ENCODE results near the gene SLC22A3.

Gene SLC22A3

DNA sequence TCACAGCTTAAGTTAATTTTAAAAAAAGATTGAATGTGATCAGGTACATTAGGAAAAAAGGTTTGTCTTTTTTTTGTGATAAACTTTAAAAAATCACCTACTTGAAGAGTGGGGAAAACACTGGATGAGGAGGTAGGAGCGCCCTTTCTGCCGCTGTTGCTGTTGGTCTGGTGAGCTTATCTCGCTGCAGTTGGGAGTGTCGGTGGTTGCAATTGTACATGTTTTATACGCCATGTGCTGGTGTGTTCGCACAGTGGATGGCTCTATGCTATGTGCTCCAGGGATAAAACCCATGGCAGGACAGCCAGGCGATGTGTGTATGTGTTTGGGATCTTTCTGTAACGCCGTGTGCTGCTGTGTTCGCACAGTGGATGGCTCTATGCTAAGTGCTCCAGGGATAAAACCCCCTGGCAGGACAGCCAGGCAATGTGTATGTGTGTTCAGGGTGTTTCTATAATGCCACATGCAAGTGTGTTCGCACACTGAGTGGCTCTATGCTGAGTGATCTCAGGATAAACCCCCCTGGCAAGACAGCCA, 1.7 kb downstream of the SLC22A3 start:
- Histone ChIP-seq H2AFZ (ENCODE audit: insufficient read depth, low read length, poor library complexity) (no peak overlapping the region), H3K36me3 (ENCODE audit: control insufficient read depth in 1 of 2, insufficient read depth in 2 of 2, low read length in 2 of 2) (no peaks in the 10 kb centered on the region), H2BK5ac (ENCODE audit: low read depth, low read length, poor library complexity) (no peak overlapping the region), H3K27me3 (ENCODE audit: insufficient read depth, low read length) (peaks cover 30% of the 10 kb centered on the region), H3K9ac (ENCODE audit: low read length) (no peak overlapping the region), H3K4me1 (ENCODE audit: control insufficient read depth in 1 of 2, insufficient read depth in 2 of 2, low read length in 2 of 2) (peaks cover 11 to 12% of the 10 kb centered on the region in 2 experiments), H4K91ac (ENCODE audit: low read depth, low read length) (no peak overlapping the region), H3K27ac (ENCODE audit: low read depth, low read length) (no peak overlapping the region), H2BK12ac (ENCODE audit: low read length) (no peak overlapping the region), H3K79me1 (ENCODE audit: low read length) (no peaks in the 10 kb centered on the region), H3K18ac (ENCODE audit: low read length) (no peak overlapping the region), H4K8ac (ENCODE audit: low read depth, low read length) (no peak overlapping the region), H2AK5ac (ENCODE audit: low read length) (no peak overlapping the region), H3K23ac (ENCODE audit: low read length) (no peak overlapping the region), H4K12ac (ENCODE audit: low read depth, low read length) (no peak overlapping the region), H3K79me2 (ENCODE audit: control insufficient read depth, insufficient read depth, low read length, poor library complexity) (peaks cover 2% of the 10 kb centered on the region), H3K9me3 (ENCODE audit: insufficient read depth, low read depth, low read length) (peaks cover 3% of the 10 kb centered on the region), H3K14ac (ENCODE audit: low read length) (no peak overlapping the region), H3K4me2 (ENCODE audit: low read length) (no peak overlapping the region), H3K4me3 (ENCODE audit: low read depth, low read length) (no peak overlapping the region), H2BK120ac (ENCODE audit: insufficient read depth, low read length, poor library complexity) (no peak overlapping the region), H3K4ac (ENCODE audit: low read depth, low read length) (no peak overlapping the region)
- WGBS (ENCODE audit: extremely low coverage, insufficient coverage, insufficient read length), result no CpG with 5 or more reads among the region's 11 CpGs
- DNase-seq, result no peak

DNA sequence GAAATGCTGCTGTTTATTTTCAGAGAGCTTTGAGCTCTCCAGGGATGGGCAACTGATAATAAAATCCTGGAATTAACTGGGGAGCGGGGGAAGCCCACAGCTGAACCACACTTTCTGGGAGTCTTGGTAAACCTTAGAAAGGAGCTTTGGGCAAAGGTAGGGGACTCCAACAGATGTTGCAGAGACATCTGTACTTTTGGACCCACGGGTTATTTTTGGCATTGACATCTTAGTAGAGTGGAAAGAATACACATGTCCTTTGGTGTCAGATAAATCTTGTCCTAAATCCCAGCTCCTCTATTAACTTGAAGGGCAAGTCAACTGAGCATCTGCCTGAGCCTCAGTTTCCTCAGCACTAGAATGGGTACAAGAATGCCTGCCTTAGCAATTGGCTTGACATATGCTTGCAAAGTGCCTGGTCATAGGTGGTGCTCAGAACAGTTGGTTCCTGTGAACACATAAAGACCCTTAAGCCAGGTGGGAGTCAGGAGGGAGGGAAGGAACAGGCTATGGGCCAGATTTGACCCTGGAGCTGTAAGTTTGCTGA, 5.8 kb downstream of the SLC22A3 start:
- WGBS (ENCODE audit: extremely low coverage, insufficient coverage, insufficient read length), result no CpG with 5 or more reads among the region's 2 CpGs

DNA sequence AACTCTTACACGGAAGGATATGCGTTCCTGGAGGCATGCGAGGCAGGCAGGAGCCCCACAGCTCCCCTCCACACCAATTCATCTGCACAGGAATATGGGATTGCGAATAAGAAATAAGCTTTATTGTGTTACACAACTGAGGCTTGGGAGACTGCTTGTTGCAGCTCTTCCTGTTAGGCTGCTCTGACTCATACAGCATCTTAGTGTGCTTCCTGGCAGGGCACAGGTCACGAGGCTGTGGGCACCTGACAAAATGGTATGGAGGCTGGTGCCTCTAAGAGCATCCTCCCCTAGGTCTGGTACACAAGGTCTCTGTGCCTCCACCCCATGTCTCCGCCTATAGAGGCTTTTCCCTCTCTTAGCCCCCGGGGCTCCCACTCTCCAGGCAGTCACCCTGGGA, 6.8 kb downstream of the SLC22A3 start:
- Histone ChIP-seq H3K36me3 (ENCODE audit: control insufficient read depth in 1 of 2, insufficient read depth in 2 of 2, low read length in 2 of 2) (no peaks in the 10 kb centered on the region), H3K9me3 (ENCODE audit: insufficient read depth, low read depth, low read length) (no peaks in the 10 kb centered on the region), H4K12ac (ENCODE audit: low read depth, low read length) (no peak overlapping the region), H2BK120ac (ENCODE audit: insufficient read depth, low read length, poor library complexity) (no peak overlapping the region), H2AK5ac (ENCODE audit: low read length) (no peak overlapping the region), H2BK12ac (ENCODE audit: low read length) (no peak overlapping the region), H3K4me1 (ENCODE audit: control insufficient read depth in 1 of 2, insufficient read depth in 2 of 2, low read length in 2 of 2) (peaks cover 3 to 5% of the 10 kb centered on the region in 2 experiments), H3K23ac (ENCODE audit: low read length) (no peak overlapping the region), H3K4me2 (ENCODE audit: low read length) (no peak overlapping the region), H4K91ac (ENCODE audit: low read depth, low read length) (no peak overlapping the region), H3K4ac (ENCODE audit: low read depth, low read length) (no peak overlapping the region), H4K8ac (ENCODE audit: low read depth, low read length) (no peak overlapping the region), H3K27ac (ENCODE audit: low read depth, low read length) (no peak overlapping the region), H3K79me1 (ENCODE audit: low read length) (no peaks in the 10 kb centered on the region), H3K4me3 (ENCODE audit: low read depth, low read length) (no peak overlapping the region), H2AFZ (ENCODE audit: insufficient read depth, low read length, poor library complexity) (no peak overlapping the region), H3K9ac (ENCODE audit: low read length) (no peak overlapping the region), H3K27me3 (ENCODE audit: insufficient read depth, low read length) (peaks cover 4% of the 10 kb centered on the region), H3K79me2 (ENCODE audit: control insufficient read depth, insufficient read depth, low read length, poor library complexity) (no peaks in the 10 kb centered on the region), H3K14ac (ENCODE audit: low read length) (no peak overlapping the region), H3K18ac (ENCODE audit: low read length) (no peak overlapping the region), H2BK5ac (ENCODE audit: low read depth, low read length, poor library complexity) (no peak overlapping the region)
- no CpG with 5 or more reads among the region's 7 CpGs for WGBS (ENCODE audit: extremely low coverage, insufficient coverage, insufficient read length)
- DNase-seq, result no peak

More for the DNA sequence above, 5.8 kb downstream of the SLC22A3 start:
- H2BK12ac ChIP-seq (ENCODE audit: low read length), result no peak overlapping the region
- H3K27me3 ChIP-seq (ENCODE audit: insufficient read depth, low read length), result peaks cover 13% of the 10 kb centered on the region
- no peak overlapping the region for H2BK5ac ChIP-seq (ENCODE audit: low read depth, low read length, poor library complexity)
- peak overlapping the region; percentile 31 for H3K9ac ChIP-seq (ENCODE audit: low read length)
- no peak overlapping the region for H3K4me3 ChIP-seq (ENCODE audit: low read depth, low read length)
- no peak overlapping the region for H2AK5ac ChIP-seq (ENCODE audit: low read length)
- no peak overlapping the region for H3K4ac ChIP-seq (ENCODE audit: low read depth, low read length)
- H4K8ac ChIP-seq (ENCODE audit: low read depth, low read length), result no peak overlapping the region
- DNase-seq, result no peak
- no peak overlapping the region for H3K23ac ChIP-seq (ENCODE audit: low read length)
- H2AFZ ChIP-seq (ENCODE audit: insufficient read depth, low read length, poor library complexity), result no peak overlapping the region
- H4K12ac ChIP-seq (ENCODE audit: low read depth, low read length), result no peak overlapping the region
- no peaks in the 10 kb centered on the region for H3K79me1 ChIP-seq (ENCODE audit: low read length)
- no peak overlapping the region for H4K91ac ChIP-seq (ENCODE audit: low read depth, low read length)
- H3K79me2 ChIP-seq (ENCODE audit: control insufficient read depth, insufficient read depth, low read length, poor library complexity), result no peaks in the 10 kb centered on the region
- H2BK120ac ChIP-seq (ENCODE audit: insufficient read depth, low read length, poor library complexity), result no peak overlapping the region
- H3K4me1 ChIP-seq (ENCODE audit: control insufficient read depth in 1 of 2, insufficient read depth in 2 of 2, low read length in 2 of 2), result peaks cover 4 to 7% of the 10 kb centered on the region in 2 experiments
- no peaks in the 10 kb centered on the region for H3K9me3 ChIP-seq (ENCODE audit: insufficient read depth, low read depth, low read length)
- no peak overlapping the region for H3K4me2 ChIP-seq (ENCODE audit: low read length)
- H3K18ac ChIP-seq (ENCODE audit: low read length), result no peak overlapping the region
- no peaks in the 10 kb centered on the region for H3K36me3 ChIP-seq (ENCODE audit: control insufficient read depth in 1 of 2, insufficient read depth in 2 of 2, low read length in 2 of 2)
- H3K27ac ChIP-seq (ENCODE audit: low read depth, low read length), result no peak overlapping the region
- H3K14ac ChIP-seq (ENCODE audit: low read length), result no peak overlapping the region

DNA sequence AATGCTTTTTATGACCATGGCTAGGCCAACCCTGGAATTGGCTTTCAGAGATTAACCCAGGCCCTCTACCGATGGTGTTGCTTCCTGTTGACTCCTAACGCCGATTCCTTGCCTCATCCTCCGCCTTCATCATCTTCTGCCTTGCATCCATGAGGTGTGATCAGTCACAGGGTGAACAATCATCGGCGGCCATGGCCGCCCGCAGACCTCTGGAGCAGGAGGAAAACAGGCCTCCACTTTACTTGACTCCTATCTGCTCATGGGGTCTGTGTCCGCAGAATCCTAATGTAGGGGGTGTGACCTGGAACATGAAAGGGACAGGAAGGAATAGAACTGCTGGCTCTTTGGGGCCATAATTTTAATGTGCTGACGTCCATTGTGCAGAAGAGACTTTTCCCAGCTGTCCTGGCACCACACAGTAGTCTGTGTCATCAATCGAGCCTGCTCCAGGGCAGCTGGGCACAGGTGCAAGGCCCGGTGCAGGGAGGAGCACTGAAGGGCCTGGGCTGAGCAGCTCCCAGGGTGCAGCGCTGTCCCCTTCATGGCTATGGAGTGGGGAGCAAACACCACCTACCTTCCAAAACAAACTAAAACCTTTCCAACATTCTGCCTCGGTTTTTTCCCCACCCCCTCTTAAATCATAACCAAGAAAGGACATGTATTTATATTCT, 8.0 kb downstream of the SLC22A3 start:
- H2BK5ac ChIP-seq (ENCODE audit: low read depth, low read length, poor library complexity), result no peak overlapping the region
- WGBS (ENCODE audit: extremely low coverage, insufficient coverage, insufficient read length), result no CpG with 5 or more reads among the region's 14 CpGs
- no peak overlapping the region for H3K4me3 ChIP-seq (ENCODE audit: low read depth, low read length)
- no peaks in the 10 kb centered on the region for H3K79me1 ChIP-seq (ENCODE audit: low read length)
- H4K91ac ChIP-seq (ENCODE audit: low read depth, low read length), result no peak overlapping the region
- H2BK120ac ChIP-seq (ENCODE audit: insufficient read depth, low read length, poor library complexity), result no peak overlapping the region
- no peak for DNase-seq
- no peak overlapping the region for H4K12ac ChIP-seq (ENCODE audit: low read depth, low read length)
- no peak overlapping the region for H3K4ac ChIP-seq (ENCODE audit: low read depth, low read length)
- H3K14ac ChIP-seq (ENCODE audit: low read length), result no peak overlapping the region
- no peak overlapping the region for H4K8ac ChIP-seq (ENCODE audit: low read depth, low read length)
- H3K79me2 ChIP-seq (ENCODE audit: control insufficient read depth, insufficient read depth, low read length, poor library complexity), result no peaks in the 10 kb centered on the region
- no peak overlapping the region for H2AK5ac ChIP-seq (ENCODE audit: low read length)
- H3K36me3 ChIP-seq (ENCODE audit: control insufficient read depth in 1 of 2, insufficient read depth in 2 of 2, low read length in 2 of 2), result no peaks in the 10 kb centered on the region
- H3K4me1 ChIP-seq (ENCODE audit: control insufficient read depth in 1 of 2, insufficient read depth in 2 of 2, low read length in 2 of 2), result peaks cover 3 to 5% of the 10 kb centered on the region in 2 experiments
- no peak overlapping the region for H3K27ac ChIP-seq (ENCODE audit: low read depth, low read length)
- H3K4me2 ChIP-seq (ENCODE audit: low read length), result no peak overlapping the region
- no peak overlapping the region for H2BK12ac ChIP-seq (ENCODE audit: low read length)
- H3K9ac ChIP-seq (ENCODE audit: low read length), result no peak overlapping the region
- no peak overlapping the region for H3K18ac ChIP-seq (ENCODE audit: low read length)
- H3K9me3 ChIP-seq (ENCODE audit: insufficient read depth, low read depth, low read length), result no peaks in the 10 kb centered on the region
- no peak overlapping the region for H2AFZ ChIP-seq (ENCODE audit: insufficient read depth, low read length, poor library complexity)
- H3K27me3 ChIP-seq (ENCODE audit: insufficient read depth, low read length), result no peaks in the 10 kb centered on the region
- no peak overlapping the region for H3K23ac ChIP-seq (ENCODE audit: low read length)
